ENCODE measurements around the gene STK16. TPM values are rescaled to one million over a fixed set of nuclear protein-coding genes. Genes with fewer than 3 reads are reported as not detected.

Gene STK16
- polyA plus RNA-seq, 3 donors: 16.7 to 40.7 (median 17.8) TPM

- H3K27me3 Mint-ChIP-seq (ENCODE audit: low read depth in 3 of 3): peaks cover 1 to 11% (median 8%) of the 10 kb centered on the region in 3 donors
Measured at GRCh38 chr2:219287580-219288265, 42.4 kb downstream of the STK16 start.

GRCh38 chr2:219289195-219289536 is 43.9 kb downstream of the STK16 start:
- Histone ChIP-seq H3K9ac (ENCODE audit: insufficient read depth, low read length, poor library complexity, severe bottlenecking) (no peak overlapping the region), H3K79me2 (ENCODE audit: insufficient read depth, low read length) (no peaks in the 10 kb centered on the region), H3K9me3 (replicated peaks in 1 of 2; ENCODE audit: control insufficient read depth in 1 of 2, insufficient read depth in 1 of 2, low read length in 2 of 2) (no peaks in the 10 kb centered on the region), H3K4me2 (replicated peaks; ENCODE audit: extremely low read depth, low read length, poor library complexity, severe bottlenecking) (no peak overlapping the region), H4K20me1 (ENCODE audit: insufficient read depth, low read length) (peaks cover 5% of the 10 kb centered on the region), H3K4me3 (replicated peaks in 1 of 3; ENCODE audit: low read depth in 2 of 3, low read length in 3 of 3) (no peak overlapping the region), H3K36me3 (replicated peaks in 1 of 2; ENCODE audit: control insufficient read depth in 1 of 2, insufficient read depth in 2 of 2, low read length in 2 of 2) (peaks cover 17 to 20% of the 10 kb centered on the region in 2 donors), H3K27me3 (ENCODE audit: control insufficient read depth in 2 of 2, insufficient read depth in 2 of 2, low read length in 2 of 2) (peaks cover 0 to 8% of the 10 kb centered on the region in 2 donors), H2AFZ (ENCODE audit: insufficient read depth, low read depth, low read length, poor library complexity, severe bottlenecking) (no peak overlapping the region), H3K4me1 (ENCODE audit: control insufficient read depth in 1 of 2, insufficient read depth in 2 of 2, low read length in 2 of 2) (peaks cover 2 to 3% of the 10 kb centered on the region in 2 donors), H3K27ac (ENCODE audit: low read depth in 1 of 2, low read length in 2 of 2) (no peak overlapping the region)
- intact Hi-C loops (cut with micrococcal nuclease): no loop called here
- Mint-ChIP-seq H3K27ac (no peak overlapping the region), H3K27me3 (ENCODE audit: low read depth in 3 of 3) (peaks cover 4 to 24% (median 17%) of the 10 kb centered on the region in 3 donors), H3K9me3 (peaks cover 0 to 2% (median 0%) of the 10 kb centered on the region in 7 donors), H3K36me3 (peaks cover 20% of the 10 kb centered on the region in 2 donors), H3K4me3 (no peak overlapping the region), H3K4me1 (peaks cover 5% of the 10 kb centered on the region)
- DNase-seq: no peak
- WGBS (ENCODE audit: insufficient coverage): 95% methylated on average over 6 of the region's 6 CpGs
- TF ChIP-seq, protein P1, sequence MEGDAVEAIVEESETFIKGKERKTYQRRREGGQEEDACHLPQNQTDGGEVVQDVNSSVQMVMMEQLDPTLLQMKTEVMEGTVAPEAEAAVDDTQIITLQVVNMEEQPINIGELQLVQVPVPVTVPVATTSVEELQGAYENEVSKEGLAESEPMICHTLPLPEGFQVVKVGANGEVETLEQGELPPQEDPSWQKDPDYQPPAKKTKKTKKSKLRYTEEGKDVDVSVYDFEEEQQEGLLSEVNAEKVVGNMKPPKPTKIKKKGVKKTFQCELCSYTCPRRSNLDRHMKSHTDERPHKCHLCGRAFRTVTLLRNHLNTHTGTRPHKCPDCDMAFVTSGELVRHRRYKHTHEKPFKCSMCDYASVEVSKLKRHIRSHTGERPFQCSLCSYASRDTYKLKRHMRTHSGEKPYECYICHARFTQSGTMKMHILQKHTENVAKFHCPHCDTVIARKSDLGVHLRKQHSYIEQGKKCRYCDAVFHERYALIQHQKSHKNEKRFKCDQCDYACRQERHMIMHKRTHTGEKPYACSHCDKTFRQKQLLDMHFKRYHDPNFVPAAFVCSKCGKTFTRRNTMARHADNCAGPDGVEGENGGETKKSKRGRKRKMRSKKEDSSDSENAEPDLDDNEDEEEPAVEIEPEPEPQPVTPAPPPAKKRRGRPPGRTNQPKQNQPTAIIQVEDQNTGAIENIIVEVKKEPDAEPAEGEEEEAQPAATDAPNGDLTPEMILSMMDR (IDR thresholded peaks at IDR 0.05): no peak

More at GRCh38 chr2:219287580-219288265, 42.4 kb downstream of the STK16 start:
- Histone ChIP-seq H3K4me3 (replicated peaks in 1 of 3; ENCODE audit: low read depth in 2 of 3, low read length in 3 of 3) (no peak overlapping the region), H3K27me3 (ENCODE audit: control insufficient read depth in 2 of 2, insufficient read depth in 2 of 2, low read length in 2 of 2) (no peaks in the 10 kb centered on the region), H3K4me1 (ENCODE audit: control insufficient read depth in 1 of 2, insufficient read depth in 2 of 2, low read length in 2 of 2) (no peaks in the 10 kb centered on the region), H3K9ac (ENCODE audit: insufficient read depth, low read length, poor library complexity, severe bottlenecking) (no peak overlapping the region), H3K27ac (ENCODE audit: low read depth in 1 of 2, low read length in 2 of 2) (no peak overlapping the region), H3K4me2 (replicated peaks; ENCODE audit: extremely low read depth, low read length, poor library complexity, severe bottlenecking) (no peak overlapping the region), H3K36me3 (replicated peaks in 1 of 2; ENCODE audit: control insufficient read depth in 1 of 2, insufficient read depth in 2 of 2, low read length in 2 of 2) (peaks cover 31 to 34% of the 10 kb centered on the region in 2 donors), H2AFZ (ENCODE audit: insufficient read depth, low read depth, low read length, poor library complexity, severe bottlenecking) (no peak overlapping the region), H4K20me1 (ENCODE audit: insufficient read depth, low read length) (peaks cover 5% of the 10 kb centered on the region), H3K79me2 (ENCODE audit: insufficient read depth, low read length) (no peaks in the 10 kb centered on the region), H3K9me3 (replicated peaks in 1 of 2; ENCODE audit: control insufficient read depth in 1 of 2, insufficient read depth in 1 of 2, low read length in 2 of 2) (no peaks in the 10 kb centered on the region)
- intact Hi-C loops (cut with micrococcal nuclease): no loop called here
- peaks cover 34 to 35% of the 10 kb centered on the region in 2 donors for H3K36me3 Mint-ChIP-seq
- H3K4me1 Mint-ChIP-seq: peaks cover 2% of the 10 kb centered on the region
- H3K4me3 Mint-ChIP-seq: no peak overlapping the region
- H3K9me3 Mint-ChIP-seq: peaks cover 0 to 1% (median 0%) of the 10 kb centered on the region in 7 donors
- WGBS (ENCODE audit: insufficient coverage): 72% methylated on average over 8 of the region's 10 CpGs
- peak overlapping the region in 1 of 7 donors; percentile 57 for H3K27ac Mint-ChIP-seq
- TF ChIP-seq, protein P1 (IDR thresholded peaks at IDR 0.05): no peak
- no peak for DNase-seq
